Lung (tissue), 12 donors: Measurements from ENCODE around the gene RRM2. TPM values are rescaled to one million over a fixed set of nuclear protein-coding genes. Genes with fewer than 3 reads are reported as not detected.

Experiments
- ATAC-seq: fragments of 200-7000 bp; cut with Tn5 transposase; one replicate; pipeline ENCODE4 v1.9.1; 2020; ENCODE audit warnings: moderate number of reproducible peaks; ENCODE audit not compliant: insufficient read depth, low FRiP score
- DNase-seq, 3 donors: peaks; one replicate each; pipeline ENCODE4 v3.0.0-alpha.2; 2013 to 2017
- H3K27ac ChIP-seq, 2 donors: one replicate each; pipeline ENCODE4 v1.5.1; 2013; ENCODE audit warnings: mild to moderate bottlenecking in 2 of 2, moderate library complexity in 2 of 2, control low read depth in 1 of 2, inconsistent platforms in 1 of 2, low read depth in 1 of 2, low read length in 1 of 2
- H3K27me3 ChIP-seq, 3 donors: one replicate each; pipeline ENCODE4 v1.5.1; 2013; ENCODE audit warnings: low read length in 2 of 3; ENCODE audit not compliant: control insufficient read depth in 3 of 3, insufficient read depth in 3 of 3
- H3K36me3 ChIP-seq, 4 donors: one replicate each; pipeline ENCODE4 v1.5.1; 2013; ENCODE audit warnings: low read length in 4 of 4, mild to moderate bottlenecking in 1 of 4, moderate library complexity in 1 of 4; ENCODE audit not compliant: control insufficient read depth in 4 of 4, insufficient read depth in 4 of 4
- H3K4me1 ChIP-seq, 5 donors: one replicate each; pipeline ENCODE4 v1.5.1; 2013; ENCODE audit warnings: low read length in 5 of 5, mild to moderate bottlenecking in 2 of 5, moderate library complexity in 1 of 5; ENCODE audit not compliant: control insufficient read depth in 5 of 5, insufficient read depth in 5 of 5
- H3K4me3 ChIP-seq: one replicate; pipeline ENCODE4 v1.5.1; 2013; ENCODE audit warnings: mild to moderate bottlenecking, control low read depth, moderate library complexity
- H3K9ac ChIP-seq, 2 donors: one replicate each; pipeline ENCODE4 v1.5.1; 2013; ENCODE audit warnings: low read length in 2 of 2, control low read depth in 1 of 2; ENCODE audit not compliant: insufficient read depth in 1 of 2
- H3K9me3 ChIP-seq, 4 donors: one replicate each; pipeline ENCODE4 v1.5.1; 2013; ENCODE audit warnings: low read length in 3 of 4, mild to moderate bottlenecking in 1 of 4, moderate library complexity in 1 of 4; ENCODE audit not compliant: control insufficient read depth in 4 of 4, insufficient read depth in 3 of 4
- WGBS, 2 donors: extraction: QIAGEN DNeasy Blood & Tissue Kit; methylation state at CpG; one replicate each; pipeline ENCODE4 v1.1.7; 2013; 5-methylcytosine and 5-hydroxymethylcytosine counted together
- polyA plus RNA-seq, 2 donors: library from polyadenylated mRNA; stranded (reverse); fragments of 200-250 nt; gene quantifications; one replicate each; pipeline ENCODE4 v1.2.1, GENCODE V29; 2013
- total RNA-seq, 2 donors: library from RNA; depleted of rRNA in 1 of 2; stranded (reverse); fragments of >200 nt in 1 of 2; gene quantifications; one replicate each; pipeline ENCODE4 v1.2.1, GENCODE V29; 2014 to 2021
- TF ChIP-seq, protein P1 (sequence below): IDR thresholded peaks from 2 replicates; pipeline ENCODE4 v1.5.1; 2012; ENCODE audit warnings: mild to moderate bottlenecking; ENCODE audit errors: control extremely low read depth, extremely low read depth
- donor health status: control.
- donor health status: control.
- donor health status: Bipolar disorder and iron deficiency.
- donor health status: healthy.
- donor health status: DM: yes; HTN: yes; CAD: no.

RRM2 gene
- total and polyA plus RNA-seq, 4 donors: 4.8 to 15.6 (median 5.7) TPM

- H3K36me3 ChIP-seq: peaks cover 0 to 2% (median 0%) of the 10 kb centered on the region in 4 donors
- no peak overlapping the region for H3K27ac ChIP-seq
- peaks cover 0 to 11% (median 4%) of the 10 kb centered on the region in 5 donors for H3K4me1 ChIP-seq
- TF ChIP-seq, protein P1, sequence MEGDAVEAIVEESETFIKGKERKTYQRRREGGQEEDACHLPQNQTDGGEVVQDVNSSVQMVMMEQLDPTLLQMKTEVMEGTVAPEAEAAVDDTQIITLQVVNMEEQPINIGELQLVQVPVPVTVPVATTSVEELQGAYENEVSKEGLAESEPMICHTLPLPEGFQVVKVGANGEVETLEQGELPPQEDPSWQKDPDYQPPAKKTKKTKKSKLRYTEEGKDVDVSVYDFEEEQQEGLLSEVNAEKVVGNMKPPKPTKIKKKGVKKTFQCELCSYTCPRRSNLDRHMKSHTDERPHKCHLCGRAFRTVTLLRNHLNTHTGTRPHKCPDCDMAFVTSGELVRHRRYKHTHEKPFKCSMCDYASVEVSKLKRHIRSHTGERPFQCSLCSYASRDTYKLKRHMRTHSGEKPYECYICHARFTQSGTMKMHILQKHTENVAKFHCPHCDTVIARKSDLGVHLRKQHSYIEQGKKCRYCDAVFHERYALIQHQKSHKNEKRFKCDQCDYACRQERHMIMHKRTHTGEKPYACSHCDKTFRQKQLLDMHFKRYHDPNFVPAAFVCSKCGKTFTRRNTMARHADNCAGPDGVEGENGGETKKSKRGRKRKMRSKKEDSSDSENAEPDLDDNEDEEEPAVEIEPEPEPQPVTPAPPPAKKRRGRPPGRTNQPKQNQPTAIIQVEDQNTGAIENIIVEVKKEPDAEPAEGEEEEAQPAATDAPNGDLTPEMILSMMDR: no peak
- H3K27me3 ChIP-seq: no peaks in the 10 kb centered on the region
- no peak for DNase-seq
- H3K9ac ChIP-seq: no peak overlapping the region
- no peak overlapping the region for H3K4me3 ChIP-seq
- ATAC-seq: no peak
- H3K9me3 ChIP-seq: no peaks in the 10 kb centered on the region
- WGBS, 2 donors: 68 to 74% methylated on average over 9 of the region's 9 CpGs
These were observed 46.8 kb upstream of the RRM2 start for GRCh38 chr2:10075571-10076209.

DNA sequence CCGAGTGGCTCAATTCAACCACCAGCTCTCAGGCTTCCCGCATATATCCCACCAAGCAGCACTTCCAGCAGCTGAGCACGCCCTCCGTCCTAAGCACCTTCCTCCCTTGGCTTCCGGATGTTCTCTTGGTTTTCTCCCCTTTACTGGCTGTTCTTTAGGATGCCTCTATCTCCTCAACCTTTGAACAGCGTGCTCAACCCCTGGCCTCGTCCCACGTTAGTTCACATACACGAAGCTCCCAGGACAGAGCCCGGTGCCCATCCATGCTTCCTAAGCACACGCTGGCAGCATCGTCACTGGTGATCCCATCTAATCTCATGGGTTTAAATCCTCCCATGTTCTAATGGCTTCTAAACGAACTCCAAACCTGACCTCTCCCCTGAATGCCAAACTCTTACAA is 46.0 kb upstream of the RRM2 start:
- Histone ChIP-seq H3K27me3 (peaks cover 0 to 4% (median 0%) of the 10 kb centered on the region in 3 donors), H3K4me1 (peaks cover 0 to 11% (median 4%) of the 10 kb centered on the region in 5 donors), H3K9me3 (no peaks in the 10 kb centered on the region), H3K4me3 (no peak overlapping the region), H3K27ac (no peak overlapping the region), H3K36me3 (peaks cover 0 to 2% (median 0%) of the 10 kb centered on the region in 4 donors), H3K9ac (no peak overlapping the region)
- ATAC-seq: no peak
- no peak for DNase-seq
- TF ChIP-seq, protein P1: no peak
- 85 to 86% methylated on average over 13 of the region's 13 CpGs for WGBS, 2 donors

GRCh38 chr2:10076988-10077527 is 45.5 kb upstream of the RRM2 start:
- Histone ChIP-seq H3K9me3 (no peaks in the 10 kb centered on the region), H3K36me3 (peaks cover 0 to 2% (median 0%) of the 10 kb centered on the region in 4 donors), H3K4me3 (no peak overlapping the region), H3K4me1 (peaks cover 0 to 11% (median 4%) of the 10 kb centered on the region in 5 donors), H3K9ac (no peak overlapping the region), H3K27ac (no peak overlapping the region), H3K27me3 (peaks cover 0 to 4% (median 0%) of the 10 kb centered on the region in 3 donors)
- WGBS, 2 donors: 82 to 85% methylated on average over 5 of the region's 5 CpGs
- DNase-seq: no peak
- ATAC-seq: no peak
- TF ChIP-seq, protein P1: no peak
